Measurements from ENCODE around the gene MKX.

The MKX gene

DNA sequence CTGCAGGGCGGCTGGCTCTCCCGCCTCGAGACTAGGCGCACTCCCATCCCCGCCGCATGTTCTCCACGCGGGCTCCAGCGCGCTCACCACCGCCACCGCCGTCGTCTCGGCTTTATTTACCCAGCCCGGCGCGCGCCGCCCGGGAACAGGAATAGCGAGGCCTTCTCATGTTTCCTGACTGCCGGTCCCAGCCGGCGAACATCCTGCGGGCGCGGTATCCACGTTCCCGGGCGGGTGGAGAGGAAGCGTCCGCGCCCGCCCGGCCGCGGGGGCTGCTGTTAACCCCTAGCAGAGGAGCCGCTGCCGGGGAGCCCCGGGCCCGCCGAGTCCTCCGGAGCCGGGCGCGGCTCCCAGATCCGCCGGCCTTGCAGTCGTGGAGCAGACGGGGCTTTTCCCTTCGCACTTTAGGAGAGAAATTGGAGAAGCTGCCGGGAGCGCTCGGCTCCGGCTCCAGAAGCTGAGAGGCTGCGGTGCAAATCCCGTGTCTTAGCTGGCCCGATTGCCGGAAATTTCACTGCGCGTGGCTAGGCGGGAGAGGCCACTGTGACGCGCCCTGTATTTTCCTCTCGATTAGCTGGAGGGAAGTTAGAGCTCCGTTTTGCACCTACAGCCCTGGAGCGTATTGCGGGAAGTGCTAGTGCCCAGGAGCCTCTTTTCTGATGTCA is at the start of gene MKX:
TSS of gene MKX (minus strand) at position 88 of the 665 bp plus-strand sequence. CDS start 2,404 bp downstream, outside the sequence.
- peak; percentile 24 for DNase-seq

DNA sequence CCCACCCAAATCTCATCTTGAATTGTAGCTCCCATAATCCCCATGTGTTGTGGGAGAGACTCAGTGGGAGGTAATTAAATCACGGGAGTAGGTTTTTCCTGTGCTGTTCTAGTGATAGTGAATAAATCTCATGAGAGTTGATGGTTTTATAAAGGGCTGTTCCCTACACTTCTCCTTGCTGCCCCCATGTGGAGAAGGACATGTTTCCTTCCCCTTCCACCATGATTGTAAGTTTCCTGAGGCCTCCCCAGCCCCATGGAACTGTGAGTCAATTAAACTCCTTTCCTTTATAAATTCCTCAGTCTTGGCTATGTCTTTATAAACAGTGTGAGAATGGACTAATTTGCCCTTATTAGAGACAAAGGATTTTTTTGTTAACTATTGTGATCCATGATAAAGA is 48.5 kb upstream of the MKX start:
- no peak for DNase-seq

DNA sequence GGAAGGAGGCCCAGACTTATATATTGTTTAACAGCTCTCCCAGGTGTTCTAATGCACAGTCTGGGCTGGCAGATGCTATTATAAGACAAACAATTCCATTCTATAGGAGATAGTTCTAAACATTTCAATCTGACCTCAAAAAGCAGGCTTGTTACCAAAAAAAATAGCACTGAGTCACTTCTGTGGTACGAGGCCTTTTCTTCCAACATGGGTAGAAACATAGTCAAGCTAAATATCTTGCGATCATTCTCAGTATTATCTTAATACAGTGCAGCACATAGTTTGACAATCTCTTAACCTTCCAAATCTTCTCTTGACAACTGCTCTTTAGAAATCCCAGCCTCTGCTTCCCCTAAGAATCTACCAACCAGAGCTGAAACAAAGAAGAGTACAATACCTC is 46.6 kb upstream of the MKX start:
- no peak for DNase-seq

DNA sequence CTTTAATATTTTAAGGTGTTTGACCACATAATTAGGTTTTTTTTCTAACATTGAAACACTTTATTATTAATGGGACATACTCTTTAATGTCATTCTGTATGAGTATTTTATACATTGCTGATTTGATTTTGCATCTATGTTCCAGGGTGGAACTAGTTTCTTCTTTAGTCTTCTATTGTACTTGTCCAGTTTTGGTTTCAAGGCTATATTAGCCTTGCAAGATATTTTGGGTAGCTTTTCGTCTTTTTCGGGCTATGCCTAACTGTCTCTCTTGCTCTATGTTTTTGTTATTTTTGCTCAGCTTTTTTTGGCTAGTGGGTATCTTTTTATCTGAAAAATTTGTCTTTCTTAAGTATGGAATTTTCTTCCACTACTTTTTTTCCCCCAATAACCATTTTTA is 38.7 kb upstream of the MKX start:
- DNase-seq, result no peak

GRCh38 chr10:27783660-27784059 is 38.0 kb upstream of the MKX start:
- no peak for DNase-seq

DNA sequence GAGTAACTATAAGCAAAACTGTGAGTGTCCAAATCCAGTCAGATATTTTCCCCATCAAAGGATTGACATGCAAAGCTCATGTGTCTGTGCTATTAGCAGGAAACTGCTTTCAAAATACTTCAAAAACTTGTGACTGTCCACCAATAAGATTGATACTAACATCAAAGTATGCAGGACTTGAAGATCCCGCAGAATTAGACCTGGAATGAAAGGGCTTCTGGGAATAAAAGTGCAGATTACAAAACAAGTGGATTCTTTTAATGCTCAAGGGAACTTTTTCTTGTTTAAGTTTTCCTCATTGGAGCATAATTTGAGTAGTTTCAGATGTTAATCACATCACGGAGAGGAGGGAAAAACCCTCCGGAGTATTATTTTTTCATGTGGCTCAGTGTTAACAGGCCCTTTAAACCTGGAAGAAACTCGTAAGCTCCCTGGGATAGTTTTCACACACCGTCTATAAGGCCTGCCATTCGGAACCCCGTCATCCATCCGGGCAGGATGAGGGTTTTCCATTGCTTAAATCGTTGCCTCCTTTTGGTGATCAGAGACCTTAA is 33.9 kb upstream of the MKX start:
- DNase-seq, result no peak

DNA sequence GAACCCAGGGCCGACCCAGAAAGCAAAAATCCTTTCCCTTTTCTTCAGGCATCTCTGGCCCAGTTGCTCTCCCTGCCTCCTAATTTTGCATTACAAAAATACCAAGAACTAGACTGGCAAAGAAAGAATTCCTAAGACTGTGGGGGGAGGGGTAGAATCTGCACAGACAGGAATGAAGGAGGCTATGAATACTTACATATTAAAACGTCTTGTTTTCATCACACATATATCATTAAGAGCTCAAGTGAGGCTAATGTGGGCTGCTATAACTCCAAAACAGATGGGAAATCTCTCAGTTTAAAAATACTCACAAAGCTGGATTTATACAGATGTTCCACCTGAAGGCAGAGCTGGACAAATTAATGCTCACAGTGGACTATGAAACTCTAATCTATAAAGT is 29.2 kb upstream of the MKX start:
- DNase-seq, result no peak

GRCh38 chr10:27771231-27771630 is 25.6 kb upstream of the MKX start:
- no peak for DNase-seq

DNA sequence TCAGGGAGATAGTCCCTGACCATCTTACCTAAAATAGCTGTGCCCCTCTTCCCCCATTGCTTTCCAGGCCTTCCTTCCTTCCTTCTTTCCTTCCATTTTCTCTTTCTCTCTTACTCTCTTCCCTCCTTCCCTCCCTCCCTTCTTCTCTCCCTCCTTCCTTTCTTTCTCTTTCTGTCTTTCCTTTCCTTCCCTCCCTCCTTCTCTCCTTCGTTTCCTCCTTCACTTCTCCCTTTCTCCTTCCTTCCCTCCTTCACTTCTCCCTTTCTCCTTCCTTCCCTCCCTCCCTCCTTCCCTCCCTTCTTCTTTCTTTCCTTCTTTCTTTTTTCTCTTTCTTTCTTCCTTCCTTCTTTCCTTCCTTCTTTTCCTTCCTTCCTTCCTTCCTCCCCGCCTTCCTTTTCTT is 24.6 kb upstream of the MKX start:
- no peak for DNase-seq

DNA sequence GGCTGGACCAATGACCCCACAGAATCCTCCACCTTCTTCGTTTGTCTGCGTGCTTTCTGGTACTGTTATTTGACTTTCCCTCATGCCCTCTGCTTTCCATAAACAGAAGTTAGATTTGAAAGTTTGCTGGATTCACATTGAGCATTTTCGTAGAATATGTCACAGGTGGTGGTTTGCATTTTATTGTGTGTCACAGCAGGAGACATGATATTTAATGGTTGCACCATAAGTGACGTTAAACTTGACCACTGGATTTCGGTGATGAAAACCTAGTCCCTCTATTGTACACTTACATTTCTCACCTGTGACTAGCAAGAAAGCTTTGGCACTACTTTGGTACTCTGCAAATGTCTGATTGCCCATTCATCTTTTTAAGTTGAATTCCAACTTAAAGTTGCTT is 15.2 kb upstream of the MKX start:
- no peak for DNase-seq

DNA sequence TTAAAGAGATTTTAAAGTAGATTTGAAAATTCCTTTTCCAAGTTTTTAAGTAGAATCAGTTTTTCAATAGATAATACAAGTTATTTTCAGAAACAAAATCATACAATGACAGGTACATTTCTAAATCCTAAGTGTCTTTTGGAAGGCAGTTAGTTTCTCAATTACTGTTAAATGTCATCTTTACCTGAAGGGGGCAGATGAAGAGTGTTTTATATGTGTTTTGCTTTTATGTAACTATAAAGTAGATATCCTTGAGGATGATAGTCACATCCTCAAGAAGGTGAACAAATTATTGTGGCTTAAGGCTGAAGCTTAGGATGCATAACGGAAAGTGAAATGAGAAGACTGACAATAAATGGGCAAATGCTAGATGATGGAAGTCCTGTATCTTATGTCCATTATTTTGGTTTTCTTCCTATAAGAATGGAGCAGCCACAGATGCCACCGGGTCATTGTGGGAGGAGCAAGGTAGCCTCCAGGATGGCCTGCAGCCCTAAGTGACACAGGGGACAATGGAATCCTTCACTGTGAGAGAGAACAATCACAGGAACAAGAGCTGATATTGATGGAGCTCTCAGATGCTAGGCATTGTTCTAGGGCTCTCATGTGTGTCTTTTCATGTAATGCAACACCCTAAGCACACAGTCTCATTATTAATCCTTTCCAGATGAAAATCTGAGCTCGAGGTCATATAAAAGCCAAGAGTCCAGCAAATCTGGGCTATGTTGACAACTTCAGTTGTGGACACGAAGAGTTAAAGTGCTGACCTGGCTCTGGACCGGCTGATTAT is 14.1 kb upstream of the MKX start:
- no peak for DNase-seq

DNA sequence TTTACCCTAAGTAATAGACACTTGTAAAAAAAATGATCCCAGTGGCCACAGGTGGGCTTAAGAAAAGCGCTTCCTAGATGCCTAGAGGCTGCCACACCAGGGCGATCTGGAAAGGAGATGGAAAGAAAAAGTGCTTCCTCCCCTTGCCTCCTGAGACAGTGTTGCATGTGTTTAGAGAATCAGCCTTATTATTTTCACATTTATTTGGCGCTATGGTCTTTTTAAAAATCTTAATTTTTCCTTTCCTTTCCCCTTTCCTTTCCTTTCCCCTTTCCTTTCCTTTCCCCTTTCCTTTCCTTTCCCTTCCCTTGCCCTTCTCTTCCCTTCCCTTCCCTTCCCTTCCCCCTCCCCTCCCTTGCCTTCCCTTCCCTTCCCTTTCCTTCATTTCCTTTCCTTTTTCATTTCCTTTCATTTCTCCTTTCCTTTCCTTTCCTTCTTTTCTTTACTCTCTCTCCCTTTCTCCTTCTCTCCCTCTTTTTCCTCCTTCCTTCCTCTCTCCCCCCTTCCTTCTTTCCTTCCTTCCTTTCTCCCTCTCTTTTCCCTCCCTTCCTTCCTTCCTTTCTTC is 7.1 kb upstream of the MKX start:
- no peak for DNase-seq

GRCh38 chr10:27748601-27749000 is 3.0 kb upstream of the MKX start:
- DNase-seq, result no peak

- no peak for DNase-seq
These were observed 1.5 kb upstream of the MKX start for GRCh38 chr10:27747096-27747451.

- no peak for DNase-seq
These were observed 927 bp upstream of the MKX start for GRCh38 chr10:27746397-27747095.

- DNase-seq, result no peak
These were observed 552 bp downstream of the MKX start for GRCh38 chr10:27744802-27745731.

DNA sequence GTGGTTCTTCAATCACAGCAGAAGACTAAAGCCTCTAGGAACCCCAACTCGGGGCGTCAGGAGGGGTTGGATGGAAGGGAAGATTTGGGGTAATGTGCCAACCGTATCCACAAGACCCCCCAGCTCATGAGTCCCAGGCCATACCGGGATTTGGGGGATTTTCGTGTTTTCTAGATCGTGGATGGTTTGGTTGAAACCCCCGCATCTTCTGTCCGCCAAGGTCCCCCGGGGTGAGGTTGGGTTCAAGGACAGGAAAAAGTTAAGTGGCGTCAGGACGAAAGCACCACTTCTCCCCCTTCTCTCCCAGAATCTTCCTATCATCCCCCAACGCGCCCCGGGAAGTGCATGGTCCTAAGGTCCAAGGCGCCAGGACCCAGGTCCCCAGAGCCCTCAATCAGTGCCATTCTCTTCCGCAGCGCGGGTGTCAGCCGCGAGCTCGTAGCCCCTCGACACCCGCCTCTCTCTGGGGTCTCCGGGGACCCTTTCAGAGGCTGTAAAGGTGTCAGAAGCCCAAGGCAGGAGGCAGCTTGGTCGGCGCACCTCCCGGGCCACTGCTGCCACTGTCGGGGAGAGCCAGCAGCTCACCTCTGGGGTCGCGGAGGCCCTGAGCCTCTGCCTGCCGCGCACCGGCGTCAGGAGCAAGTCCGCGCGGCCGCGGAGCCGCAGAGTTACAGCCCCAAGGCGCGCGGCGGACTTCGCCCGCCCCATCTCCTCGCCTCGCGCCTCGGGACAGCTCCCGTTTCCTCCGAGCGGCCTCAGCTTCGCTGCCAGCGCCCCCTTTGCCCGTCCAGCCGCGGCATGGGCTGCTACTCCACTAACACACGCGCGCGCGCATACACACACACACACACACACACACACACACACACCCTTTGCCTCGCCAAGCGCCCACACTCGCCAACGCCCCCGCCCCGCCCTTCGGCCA is 1.5 kb downstream of the MKX start:
- DNase-seq, result no peak

DNA sequence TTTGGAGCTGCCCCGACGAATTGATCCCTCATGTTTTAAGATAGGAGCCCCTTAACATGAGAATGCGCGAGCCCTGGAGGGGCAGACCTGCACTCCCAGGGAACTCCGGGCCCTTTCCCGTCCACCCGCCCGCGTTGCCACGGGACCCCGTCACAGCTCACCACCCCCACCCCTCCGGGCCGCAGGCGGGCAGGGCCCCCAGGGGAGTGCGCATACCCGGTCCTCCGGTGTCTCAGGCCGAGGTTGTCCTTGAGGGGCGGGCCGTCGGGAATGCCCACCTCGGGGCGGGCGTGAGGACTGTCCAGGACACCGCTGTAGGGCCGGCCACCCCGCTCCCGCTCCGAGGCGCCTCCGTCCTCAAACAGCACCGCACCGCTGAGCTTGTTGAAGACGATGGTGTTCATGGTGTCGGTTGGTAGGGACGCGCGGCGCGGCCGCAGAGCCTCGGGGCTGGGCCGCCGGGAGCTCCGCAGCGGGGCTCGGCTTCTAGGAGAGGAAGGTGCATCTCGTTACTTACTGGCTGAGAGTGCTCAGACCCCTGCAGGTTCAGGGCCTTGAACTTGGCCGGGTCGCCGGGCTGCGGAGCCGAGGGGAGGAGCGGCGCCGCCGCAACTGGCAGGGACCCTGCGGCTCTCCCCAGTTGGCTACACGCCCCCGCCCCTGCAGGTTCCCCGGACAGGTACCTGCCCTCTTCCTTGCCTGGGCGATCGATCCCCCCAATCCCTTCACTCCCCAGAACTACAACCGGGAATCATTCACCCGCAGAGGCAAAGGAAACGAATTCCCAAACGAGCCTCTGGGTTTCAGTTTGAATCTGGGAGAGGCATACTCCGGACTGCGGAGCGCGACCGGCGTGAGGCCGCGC is 2.4 kb downstream of the MKX start:
- no peak for DNase-seq

GRCh38 chr10:27742195-27743011 is 3.2 kb downstream of the MKX start:
- DNase-seq, result peak; percentile 45

Measured in NCI-H2029 treated with DMSO at 0.1 percent for 48 hours (cell line).